ENCODE data around the gene SIRPG. TPM values are rescaled to one million over a fixed set of nuclear protein-coding genes. Genes with fewer than 3 reads are reported as not detected.

The SIRPG gene
- total RNA-seq, 4 donors from 2014 or later = 0.62 TPM; not detected in 3

- Histone ChIP-seq H3K4me3 (no peak overlapping the region), H3K4me1 (no peaks in the 10 kb centered on the region), H3K9me3 (no peaks in the 10 kb centered on the region), H3K27ac (no peak overlapping the region), H3K27me3 (peaks cover 6% of the 10 kb centered on the region), H3K36me3 (no peaks in the 10 kb centered on the region)
- ATAC-seq = no peak
- TF ChIP-seq CTCF (IDR thresholded peaks at IDR 0.05) (no peak), POLR2A (IDR thresholded peaks at IDR 0.05) (no peak)
- whole genome bisulfite sequencing, 2 donors (ENCODE audit: low coverage in 1 of 2) = 62 to 63% methylated on average over 3 of the region's 3 CpGs
These were observed 4.6 kb downstream of the SIRPG start for GRCh38 chr20:1652960-1653359.

- Histone ChIP-seq H3K4me1 (no peaks in the 10 kb centered on the region), H3K36me3 (no peaks in the 10 kb centered on the region), H3K27ac (no peak overlapping the region), H3K27me3 (no peaks in the 10 kb centered on the region), H3K4me3 (no peak overlapping the region), H3K9me3 (no peaks in the 10 kb centered on the region)
- 57 to 76% methylated on average over 1 of the region's 1 CpG for WGBS, 2 donors (ENCODE audit: low coverage in 1 of 2)
- TF ChIP-seq POLR2AphosphoS5 (IDR thresholded peaks at IDR 0.05) (no peak), EP300 (IDR thresholded peaks at IDR 0.05) (no peak), CTCF (IDR thresholded peaks at IDR 0.05) (no peak), POLR2A (IDR thresholded peaks at IDR 0.05) (no peak)
- no peak for ATAC-seq
These were observed 5.5 kb downstream of the SIRPG start for GRCh38 chr20:1652104-1652503.

- no peak for TF ChIP-seq POLR2AphosphoS5 (IDR thresholded peaks at IDR 0.05)
- TF ChIP-seq POLR2A (IDR thresholded peaks at IDR 0.05) = no peak
- TF ChIP-seq CTCF (IDR thresholded peaks at IDR 0.05) = no peak
- no peak for TF ChIP-seq EP300 (IDR thresholded peaks at IDR 0.05)
- Histone ChIP-seq H3K27me3 (no peaks in the 10 kb centered on the region), H3K4me1 (no peaks in the 10 kb centered on the region), H3K4me3 (no peak overlapping the region), H3K36me3 (no peaks in the 10 kb centered on the region), H3K9me3 (no peaks in the 10 kb centered on the region), H3K27ac (no peak overlapping the region)
- WGBS, 2 donors (ENCODE audit: low coverage in 1 of 2) = 48 to 66% methylated on average over 2 to 3 of the region's 3 CpGs
- no peak for ATAC-seq
These were observed 6.1 kb downstream of the SIRPG start for GRCh38 chr20:1651268-1652058.

DNA sequence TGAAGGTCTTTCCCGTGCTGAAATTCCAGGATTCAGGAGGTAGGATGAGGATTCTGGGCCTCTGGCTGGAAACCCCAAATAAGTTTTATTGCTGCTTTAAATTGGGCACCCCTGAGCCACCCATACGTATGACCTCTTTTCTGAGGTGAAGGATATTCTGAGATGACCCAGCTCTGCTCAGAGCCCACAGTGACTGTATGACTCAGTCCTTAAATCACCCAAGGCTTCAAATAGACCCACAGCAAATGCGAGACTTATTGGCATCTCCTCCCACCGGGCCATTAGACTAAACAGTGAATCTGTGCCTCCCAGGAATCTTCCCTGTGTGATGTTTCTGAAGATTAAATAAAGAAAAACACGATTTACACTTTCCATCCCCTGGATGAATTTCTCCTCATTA is 9.5 kb downstream of the SIRPG start:
- 47 to 51% methylated on average over 2 of the region's 5 CpGs for WGBS, 2 donors (ENCODE audit: low coverage in 1 of 2)
- TF ChIP-seq CTCF (IDR thresholded peaks at IDR 0.05) (no peak), POLR2A (IDR thresholded peaks at IDR 0.05) (no peak), POLR2AphosphoS5 (IDR thresholded peaks at IDR 0.05) (no peak), EP300 (IDR thresholded peaks at IDR 0.05) (no peak)
- Histone ChIP-seq H3K36me3 (no peaks in the 10 kb centered on the region), H3K4me3 (no peak overlapping the region), H3K27ac (no peak overlapping the region), H3K4me1 (no peaks in the 10 kb centered on the region), H3K9me3 (peaks cover 0 to 11% (median 0%) of the 10 kb centered on the region in 3 donors), H3K27me3 (peaks cover 20% of the 10 kb centered on the region)
- ATAC-seq = no peak

GRCh38 chr20:1646975-1647431 is 10.6 kb downstream of the SIRPG start:
- Histone ChIP-seq H3K9me3 (peaks cover 0 to 11% (median 0%) of the 10 kb centered on the region in 3 donors), H3K4me3 (no peak overlapping the region), H3K36me3 (no peaks in the 10 kb centered on the region), H3K4me1 (no peaks in the 10 kb centered on the region), H3K27ac (no peak overlapping the region), H3K27me3 (peaks cover 20% of the 10 kb centered on the region)
- WGBS, 2 donors (ENCODE audit: low coverage in 1 of 2) = 100% methylated on average over 2 of the region's 3 CpGs; no CpG with 5 or more reads in 1 of the 2 donors
- TF ChIP-seq EP300 (IDR thresholded peaks at IDR 0.05) (no peak), POLR2AphosphoS5 (IDR thresholded peaks at IDR 0.05) (no peak), CTCF (IDR thresholded peaks at IDR 0.05) (no peak), POLR2A (IDR thresholded peaks at IDR 0.05) (no peak)
- no peak for ATAC-seq

Data from gastroesophageal sphincter (tissue), 4 donors.